Astrocyte (in vitro differentiated cells and primary cell): ENCODE results near the gene MAT2A. TPM values are rescaled to one million over a fixed set of nuclear protein-coding genes. Genes with fewer than 3 reads are reported as not detected.

Experiments
- DNase-seq: peaks from one replicate; pipeline ENCODE4 v3.0.0-alpha.2; 2010; ENCODE audit warnings: low read depth
- FAIRE-seq: peaks from 2 replicates; lab custom pipeline; 2011; peaks lifted over from hg19 to GRCh38; lab: Jason Lieb, UNC
- H2AFZ ChIP-seq: 2 replicates; pipeline ENCODE4 v1.6.0; 2012; ENCODE audit warnings: low read depth, low read length, inconsistent platforms
- H3K27ac ChIP-seq: 2 replicates; pipeline ENCODE4 v1.5.1; 2011; ENCODE audit warnings: low read depth, low read length, inconsistent platforms
- H3K27me3 ChIP-seq: 2 replicates; pipeline ENCODE4 v1.6.0; 2011; ENCODE audit warnings: low read length, inconsistent platforms; ENCODE audit not compliant: insufficient read depth
- H3K36me3 ChIP-seq: 2 replicates; pipeline ENCODE4 v1.5.1; 2011; ENCODE audit warnings: low read length, inconsistent platforms; ENCODE audit not compliant: insufficient read depth
- H3K4me1 ChIP-seq: 2 replicates; pipeline ENCODE4 v1.5.1; 2011; ENCODE audit warnings: low read length, inconsistent platforms; ENCODE audit not compliant: insufficient read depth
- H3K4me2 ChIP-seq: 2 replicates; pipeline ENCODE4 v1.6.0; 2012; ENCODE audit warnings: low read length, inconsistent platforms
- H3K4me3 ChIP-seq: 2 replicates; pipeline ENCODE4 v1.5.1; 2011; ENCODE audit warnings: low read depth, mild to moderate bottlenecking, low read length, inconsistent platforms; ENCODE audit not compliant: insufficient read depth
- H3K79me2 ChIP-seq: 2 replicates; pipeline ENCODE4 v1.6.0; 2012; ENCODE audit warnings: mild to moderate bottlenecking, low read length, inconsistent platforms; ENCODE audit not compliant: insufficient read depth
- H3K9ac ChIP-seq: 2 replicates; pipeline ENCODE4 v1.6.0; 2012; ENCODE audit warnings: mild to moderate bottlenecking, low read length, inconsistent platforms
- H3K9me3 ChIP-seq: 2 replicates; pipeline ENCODE4 v1.5.1; 2012; ENCODE audit warnings: low read depth, mild to moderate bottlenecking, low read length, inconsistent platforms; ENCODE audit not compliant: insufficient read depth
- H4K20me1 ChIP-seq: 2 replicates; pipeline ENCODE4 v1.6.0; 2012; ENCODE audit warnings: low read length, inconsistent platforms; ENCODE audit not compliant: insufficient read depth
- H3K27ac Mint-ChIP-seq: one replicate; pipeline ENCODE4 v1.8.0; 2021; ENCODE audit warnings: mild to moderate bottlenecking, mixed read lengths; ENCODE audit not compliant: unreplicated experiment
- H3K27me3 Mint-ChIP-seq: one replicate; pipeline ENCODE4 v1.8.0; 2021; ENCODE audit warnings: low read depth, mixed read lengths; ENCODE audit not compliant: unreplicated experiment
- H3K36me3 Mint-ChIP-seq: one replicate; pipeline ENCODE4 v1.8.0; 2021; ENCODE audit warnings: low read depth, mixed read lengths; ENCODE audit not compliant: unreplicated experiment
- H3K4me1 Mint-ChIP-seq: one replicate; pipeline ENCODE4 v1.8.0; 2021; ENCODE audit warnings: low read depth, mixed read lengths; ENCODE audit not compliant: unreplicated experiment
- H3K4me3 Mint-ChIP-seq: one replicate; pipeline ENCODE4 v1.8.0; 2021; ENCODE audit warnings: mild to moderate bottlenecking, moderate library complexity, mixed read lengths; ENCODE audit not compliant: unreplicated experiment
- H3K9me3 Mint-ChIP-seq: one replicate; pipeline ENCODE4 v1.8.0; 2021; ENCODE audit warnings: mild to moderate bottlenecking, mixed read lengths; ENCODE audit not compliant: unreplicated experiment
- CTCF ChIP-seq: IDR thresholded peaks from 2 replicates; pipeline ENCODE4 v1.5.1; 2011; ENCODE audit warnings: low read depth, mild to moderate bottlenecking, inconsistent platforms, low read length, moderate library complexity; ENCODE audit not compliant: insufficient read depth
- EZH2 ChIP-seq: IDR thresholded peaks from 2 replicates; pipeline ENCODE4 v1.6.1; 2012; ENCODE audit warnings: mild to moderate bottlenecking, low read length, inconsistent platforms; ENCODE audit not compliant: insufficient read depth
- total RNA-seq: library from RNA; stranded (reverse); gene quantifications from 2 replicates; pipeline ENCODE4 v1.2.1, GENCODE V29; 2021

The MAT2A gene
- total RNA-seq, 1 donor from 2014 or later = 180 TPM

GRCh38 chr2:85496436-85496835 is 42.5 kb upstream of the MAT2A start:
- Mint-ChIP-seq H3K27ac (no peak overlapping the region), H3K27me3 (no peaks in the 10 kb centered on the region), H3K9me3 (no peaks in the 10 kb centered on the region), H3K36me3 (no peaks in the 10 kb centered on the region), H3K4me1 (peaks cover 4% of the 10 kb centered on the region), H3K4me3 (no peak overlapping the region)
- H3K79me2 ChIP-seq = no peaks in the 10 kb centered on the region
- no peak overlapping the region for H3K27ac ChIP-seq
- no peaks in the 10 kb centered on the region for H3K36me3 ChIP-seq
- no peaks in the 10 kb centered on the region for H3K27me3 ChIP-seq
- no peak overlapping the region for H2AFZ ChIP-seq
- FAIRE-seq (no peak), DNase-seq (no peak)
- H3K4me3 ChIP-seq = no peak overlapping the region
- no peak overlapping the region for H3K9ac ChIP-seq
- no peaks in the 10 kb centered on the region for H4K20me1 ChIP-seq
- no peaks in the 10 kb centered on the region for H3K4me1 ChIP-seq
- no peak for TF ChIP-seq CTCF
- no peak for TF ChIP-seq EZH2
- no peak overlapping the region for H3K4me2 ChIP-seq
- H3K9me3 ChIP-seq = no peaks in the 10 kb centered on the region

GRCh38 chr2:85497944-85498630 is 40.9 kb upstream of the MAT2A start:
- H3K9me3 Mint-ChIP-seq = no peaks in the 10 kb centered on the region

More at GRCh38 chr2:85497944-85498630, 40.9 kb upstream of the MAT2A start:
- no peaks in the 10 kb centered on the region for H3K27me3 Mint-ChIP-seq
- H3K4me3 Mint-ChIP-seq = no peak overlapping the region
- H3K27ac Mint-ChIP-seq = no peak overlapping the region
- Histone ChIP-seq H3K9me3 (no peaks in the 10 kb centered on the region), H3K4me2 (no peak overlapping the region), H3K4me1 (no peaks in the 10 kb centered on the region), H4K20me1 (no peaks in the 10 kb centered on the region), H3K36me3 (no peaks in the 10 kb centered on the region), H2AFZ (no peak overlapping the region), H3K79me2 (no peaks in the 10 kb centered on the region), H3K27me3 (no peaks in the 10 kb centered on the region), H3K27ac (no peak overlapping the region), H3K9ac (no peak overlapping the region), H3K4me3 (no peak overlapping the region)
- FAIRE-seq = no peak
- TF ChIP-seq CTCF (no peak), EZH2 (no peak)
- no peaks in the 10 kb centered on the region for H3K36me3 Mint-ChIP-seq
- DNase-seq = no peak
- peaks cover 6% of the 10 kb centered on the region for H3K4me1 Mint-ChIP-seq
